ENCODE data around the gene STAT5B.

DNA sequence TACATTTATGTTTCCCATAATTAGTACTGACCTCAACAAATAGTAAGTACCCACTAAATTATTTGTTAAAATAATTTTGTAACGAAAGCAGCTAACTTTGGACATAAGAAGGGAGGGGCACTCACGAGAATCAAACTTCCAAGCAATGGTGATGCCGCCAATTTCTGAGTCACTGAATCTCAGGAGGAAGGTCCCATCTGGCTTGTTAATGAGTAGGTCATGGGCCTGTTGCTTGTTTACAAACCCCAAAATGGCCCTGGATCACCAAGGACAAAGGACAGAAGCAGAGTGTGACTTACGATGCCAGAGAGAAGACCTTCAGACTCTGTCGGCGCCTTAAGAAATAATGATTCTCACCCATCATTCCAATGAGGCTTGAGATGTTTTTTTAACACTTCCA, 66.1 kb downstream of the STAT5B start:
- TF ChIP-seq EZH2 (IDR thresholded peaks at IDR 0.05; ENCODE audit: insufficient read depth, low read length): no peak
- TF ChIP-seq, protein P1, sequence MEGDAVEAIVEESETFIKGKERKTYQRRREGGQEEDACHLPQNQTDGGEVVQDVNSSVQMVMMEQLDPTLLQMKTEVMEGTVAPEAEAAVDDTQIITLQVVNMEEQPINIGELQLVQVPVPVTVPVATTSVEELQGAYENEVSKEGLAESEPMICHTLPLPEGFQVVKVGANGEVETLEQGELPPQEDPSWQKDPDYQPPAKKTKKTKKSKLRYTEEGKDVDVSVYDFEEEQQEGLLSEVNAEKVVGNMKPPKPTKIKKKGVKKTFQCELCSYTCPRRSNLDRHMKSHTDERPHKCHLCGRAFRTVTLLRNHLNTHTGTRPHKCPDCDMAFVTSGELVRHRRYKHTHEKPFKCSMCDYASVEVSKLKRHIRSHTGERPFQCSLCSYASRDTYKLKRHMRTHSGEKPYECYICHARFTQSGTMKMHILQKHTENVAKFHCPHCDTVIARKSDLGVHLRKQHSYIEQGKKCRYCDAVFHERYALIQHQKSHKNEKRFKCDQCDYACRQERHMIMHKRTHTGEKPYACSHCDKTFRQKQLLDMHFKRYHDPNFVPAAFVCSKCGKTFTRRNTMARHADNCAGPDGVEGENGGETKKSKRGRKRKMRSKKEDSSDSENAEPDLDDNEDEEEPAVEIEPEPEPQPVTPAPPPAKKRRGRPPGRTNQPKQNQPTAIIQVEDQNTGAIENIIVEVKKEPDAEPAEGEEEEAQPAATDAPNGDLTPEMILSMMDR (IDR thresholded peaks at IDR 0.05; ENCODE audit: insufficient read depth, low read depth, low read length): no peak

Data from astrocyte (in vitro differentiated cells and primary cell).